Lower leg skin (tissue), 3 donors: ENCODE results near the gene SETD4.
"Not testable (repeated sequence)": the region's sequence is repeated elsewhere in the genome, so short reads cannot be mapped to it uniquely, and the experiment has no call there.

Experiments
- POLR2A ChIP-seq, 2 donors: fragments of 450-650 bp; IDR thresholded peaks; one replicate each; pipeline ENCODE4 v1.6.1; 2016 to 2017; ENCODE audit warnings: antibody characterized with exemption in 2 of 2, mild to moderate bottlenecking in 1 of 2, moderate library complexity in 1 of 2
- TF ChIP-seq, protein P1 (sequence below), 3 donors: fragments of 450-650 bp; IDR thresholded peaks; one replicate each; pipeline ENCODE4 v1.5.1; 2016; ENCODE audit warnings: antibody characterized with exemption in 3 of 3, mild to moderate bottlenecking in 3 of 3, moderate library complexity in 2 of 3

DNA sequence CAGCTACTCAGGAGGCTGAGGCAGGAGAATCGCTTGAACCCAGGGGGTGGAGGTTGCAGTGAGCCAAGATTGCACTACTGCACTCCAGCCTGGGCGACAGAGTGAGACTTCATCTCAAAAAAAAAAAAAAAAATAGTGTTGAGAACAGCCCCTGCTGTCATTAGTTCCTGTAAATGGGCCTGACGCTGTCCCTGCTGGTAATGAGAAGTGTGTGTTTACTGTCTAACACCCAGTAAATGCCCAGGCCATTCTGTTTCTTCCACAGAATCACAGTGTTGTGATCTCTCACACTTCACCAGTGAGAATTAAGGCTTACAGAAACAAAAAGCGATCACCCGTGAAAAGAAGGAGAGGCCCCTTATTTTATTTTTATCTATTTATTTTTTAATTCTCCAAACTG, 13.6 kb upstream of the SETD4 start:
- TF ChIP-seq, protein P1, sequence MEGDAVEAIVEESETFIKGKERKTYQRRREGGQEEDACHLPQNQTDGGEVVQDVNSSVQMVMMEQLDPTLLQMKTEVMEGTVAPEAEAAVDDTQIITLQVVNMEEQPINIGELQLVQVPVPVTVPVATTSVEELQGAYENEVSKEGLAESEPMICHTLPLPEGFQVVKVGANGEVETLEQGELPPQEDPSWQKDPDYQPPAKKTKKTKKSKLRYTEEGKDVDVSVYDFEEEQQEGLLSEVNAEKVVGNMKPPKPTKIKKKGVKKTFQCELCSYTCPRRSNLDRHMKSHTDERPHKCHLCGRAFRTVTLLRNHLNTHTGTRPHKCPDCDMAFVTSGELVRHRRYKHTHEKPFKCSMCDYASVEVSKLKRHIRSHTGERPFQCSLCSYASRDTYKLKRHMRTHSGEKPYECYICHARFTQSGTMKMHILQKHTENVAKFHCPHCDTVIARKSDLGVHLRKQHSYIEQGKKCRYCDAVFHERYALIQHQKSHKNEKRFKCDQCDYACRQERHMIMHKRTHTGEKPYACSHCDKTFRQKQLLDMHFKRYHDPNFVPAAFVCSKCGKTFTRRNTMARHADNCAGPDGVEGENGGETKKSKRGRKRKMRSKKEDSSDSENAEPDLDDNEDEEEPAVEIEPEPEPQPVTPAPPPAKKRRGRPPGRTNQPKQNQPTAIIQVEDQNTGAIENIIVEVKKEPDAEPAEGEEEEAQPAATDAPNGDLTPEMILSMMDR (IDR thresholded peaks at IDR 0.05), result not testable (repeated sequence)
- TF ChIP-seq POLR2A (IDR thresholded peaks at IDR 0.05), result not testable (repeated sequence)
